ENCODE measurements around the gene C17orf113. TPM values are rescaled to one million over a fixed set of nuclear protein-coding genes. Genes with fewer than 3 reads are reported as not detected.

C17orf113 gene
- total and polyA plus RNA-seq, 2 of the 13 experiments (the other 11 are each of a cell fraction or from before 2014, with no cell fraction given): 0.87 to 1.1 TPM

- TF ChIP-seq MED8 (CRISPR knock-in tag; IDR thresholded peaks at IDR 0.05; ENCODE audit: insufficient replicate concordance): no peak
- no peak for TF ChIP-seq HOXA7 (CRISPR knock-in tag; IDR thresholded peaks at IDR 0.05)
- TF ChIP-seq PATZ1 (CRISPR knock-in tag; IDR thresholded peaks at IDR 0.05): peak; percentile 95
- TF ChIP-seq ZNF800 (CRISPR knock-in tag; IDR thresholded peaks at IDR 0.05): peak; percentile 54; the same call in 1 of the 2 replicates
- TF ChIP-seq IRX3 (CRISPR knock-in tag; IDR thresholded peaks at IDR 0.05; ENCODE audit: borderline replicate concordance, low read depth): no peak; the same call in 1 of the 2 replicates
- peak; percentile 37; the same call in 1 of the 2 replicates for TF ChIP-seq SMAD3 (CRISPR knock-in tag; IDR thresholded peaks at IDR 0.05)
- TF ChIP-seq KLF12 (CRISPR knock-in tag; IDR thresholded peaks at IDR 0.05; ENCODE audit: borderline replicate concordance): peak; percentile 54; the same call in 1 of the 2 replicates
- TF ChIP-seq PREB (CRISPR knock-in tag; IDR thresholded peaks at IDR 0.05): no peak
- 0 out of 2 replicates have a peak, but pooled peaks have one; percentile 72 for TF ChIP-seq ZNF296 (CRISPR knock-in tag; conservative IDR thresholded peaks at IDR 0.05)
- peak; percentile 24 to 88; a peak in 3 of 4 replicates for TF ChIP-seq POLR2A (IDR thresholded peaks at IDR 0.05; ENCODE audit: insufficient read depth in 1 of 2, low read depth in 2 of 2, low read length in 2 of 2)
- TF ChIP-seq THAP7 (CRISPR knock-in tag; IDR thresholded peaks at IDR 0.05): peak; percentile 83
- peak; percentile 32; the same call in 1 of the 2 replicates for TF ChIP-seq CREB1 (IDR thresholded peaks at IDR 0.05)
- peak; percentile 74 for TF ChIP-seq CREB1 (CRISPR knock-in tag; IDR thresholded peaks at IDR 0.05)
- peak; percentile 93; the same call in 1 of the 2 replicates for TF ChIP-seq ZZZ3 (CRISPR knock-in tag; IDR thresholded peaks at IDR 0.05; ENCODE audit: borderline replicate concordance)
- no peak; the same call in 1 of the 2 replicates for TF ChIP-seq NCOA2 (CRISPR knock-in tag; IDR thresholded peaks at IDR 0.05)
- TF ChIP-seq SCMH1 (CRISPR knock-in tag; IDR thresholded peaks at IDR 0.05; ENCODE audit: borderline replicate concordance): no peak
- peak; percentile 76; the same call in 1 of the 2 replicates for TF ChIP-seq AKAP8 (CRISPR knock-in tag; IDR thresholded peaks at IDR 0.05)
- TF ChIP-seq HOXA5 (CRISPR knock-in tag; IDR thresholded peaks at IDR 0.05): peak; percentile 73; the same call in 1 of the 2 replicates
- TF ChIP-seq NFIC (IDR thresholded peaks at IDR 0.05; ENCODE audit: low read length): no peak
- TF ChIP-seq MYC (CRISPR knock-in tag; IDR thresholded peaks at IDR 0.05; ENCODE audit: borderline replicate concordance): peak; percentile 90; the same call in 1 of the 2 replicates
- TF ChIP-seq CTCF (CRISPR knock-in tag; IDR thresholded peaks at IDR 0.05): peak; percentile 99
Observed at GRCh38 chr17:42019509-42020404, 30.6 kb downstream of the C17orf113 start, which contains the start of gene NKIRAS2 (continued).

Measured in HepG2 (cell line).